LNCaP clone FGC (cell line): ENCODE measurements around the gene NRXN2.

Experiments used
- DNase-seq: peaks from one replicate; pipeline ENCODE4 v3.0.0-alpha.2; 2011; ENCODE audit warnings: low read depth
- H3K4me3 ChIP-seq: 2 replicates; pipeline ENCODE4 v1.5.1; 2011; ENCODE audit warnings: mild to moderate bottlenecking, low read depth, low read length, control low read depth
- CTCF ChIP-seq: IDR thresholded peaks from 2 replicates; pipeline ENCODE4 v1.5.1; 2012; ENCODE audit warnings: mild to moderate bottlenecking; ENCODE audit not compliant: control insufficient read depth, insufficient read depth; ENCODE audit errors: extremely low read depth

The NRXN2 gene

GRCh38 chr11:64649291-64649697 is 73.7 kb downstream of the NRXN2 start:
- H3K4me3 ChIP-seq: no peak overlapping the region
- peak; percentile 61 for TF ChIP-seq CTCF
- no peak for DNase-seq

- H3K4me3 ChIP-seq: no peak overlapping the region
- TF ChIP-seq CTCF: no peak
- no peak for DNase-seq
Observed at GRCh38 chr11:64648551-64648950, 74.4 kb downstream of the NRXN2 start.

DNA sequence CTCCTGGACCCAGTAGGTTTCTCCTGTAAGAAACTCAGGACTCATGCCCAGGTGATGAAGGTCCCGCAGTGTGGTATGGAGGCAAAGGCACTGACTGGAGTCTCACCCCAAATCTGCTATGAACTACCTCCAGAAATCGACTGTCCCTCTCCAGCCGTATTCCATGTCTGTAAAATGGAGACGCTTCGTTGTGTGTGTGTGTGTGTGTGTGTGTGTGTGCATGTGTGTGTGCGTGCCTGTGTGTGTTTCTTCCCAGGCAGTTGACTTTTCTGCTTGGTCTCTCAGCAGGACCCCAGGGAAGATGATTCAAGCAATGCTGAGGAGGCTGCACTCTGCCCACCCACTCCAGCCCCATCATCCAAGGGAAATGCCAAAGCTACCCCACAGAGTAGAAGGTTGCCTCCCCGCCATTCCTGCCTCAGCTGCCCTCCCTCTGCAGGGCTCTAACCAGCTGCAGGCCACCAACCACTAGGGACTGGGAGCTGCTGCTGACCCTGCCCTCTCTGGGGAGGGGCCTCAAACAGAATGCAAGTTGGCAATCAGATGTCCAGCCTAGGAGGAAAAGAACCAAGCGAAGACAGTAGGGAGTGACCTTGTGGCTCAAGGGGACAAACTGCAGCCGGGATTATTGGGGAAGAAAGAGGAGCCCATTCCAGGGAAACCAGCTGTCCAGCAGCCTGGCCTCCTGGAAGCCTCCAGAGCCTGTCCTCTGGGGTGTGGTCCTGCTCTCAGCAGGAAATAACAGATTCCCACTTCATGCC is 75.8 kb downstream of the NRXN2 start:
- no peak overlapping the region for H3K4me3 ChIP-seq
- no peak for TF ChIP-seq CTCF
- DNase-seq: no peak

DNA sequence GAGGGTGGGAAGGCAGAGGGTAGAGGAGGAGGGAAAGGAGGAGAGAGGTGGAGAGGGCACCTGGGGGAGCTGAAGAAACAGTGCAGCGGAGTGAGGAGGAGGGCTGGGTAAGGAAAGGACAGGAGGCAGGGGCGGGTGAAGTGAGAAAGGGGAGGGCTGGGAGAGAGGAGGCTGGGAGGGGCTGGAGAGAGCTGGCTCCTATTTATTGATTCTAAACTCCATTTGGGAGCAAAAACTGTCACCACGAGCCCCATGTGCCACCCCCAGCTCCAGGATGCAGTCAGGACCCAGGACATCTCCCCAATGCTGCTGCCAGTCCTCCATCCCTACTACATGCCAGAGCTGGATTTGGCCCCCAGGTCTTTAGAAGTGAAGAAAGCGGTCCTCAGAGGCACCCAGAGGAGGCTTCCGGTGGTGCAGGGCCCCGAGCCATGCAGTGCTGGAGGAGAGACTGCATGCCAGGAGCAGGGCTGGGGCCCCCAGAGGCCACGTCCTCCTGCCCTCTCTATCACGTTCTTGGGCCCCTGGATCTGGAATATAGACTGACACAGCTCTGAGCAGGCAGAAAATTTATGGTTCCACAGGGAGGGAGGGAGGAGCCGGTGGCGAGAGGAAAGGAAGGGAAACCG is 78.2 kb downstream of the NRXN2 start:
- no peak overlapping the region for H3K4me3 ChIP-seq
- no peak for DNase-seq
- no peak for TF ChIP-seq CTCF

DNA sequence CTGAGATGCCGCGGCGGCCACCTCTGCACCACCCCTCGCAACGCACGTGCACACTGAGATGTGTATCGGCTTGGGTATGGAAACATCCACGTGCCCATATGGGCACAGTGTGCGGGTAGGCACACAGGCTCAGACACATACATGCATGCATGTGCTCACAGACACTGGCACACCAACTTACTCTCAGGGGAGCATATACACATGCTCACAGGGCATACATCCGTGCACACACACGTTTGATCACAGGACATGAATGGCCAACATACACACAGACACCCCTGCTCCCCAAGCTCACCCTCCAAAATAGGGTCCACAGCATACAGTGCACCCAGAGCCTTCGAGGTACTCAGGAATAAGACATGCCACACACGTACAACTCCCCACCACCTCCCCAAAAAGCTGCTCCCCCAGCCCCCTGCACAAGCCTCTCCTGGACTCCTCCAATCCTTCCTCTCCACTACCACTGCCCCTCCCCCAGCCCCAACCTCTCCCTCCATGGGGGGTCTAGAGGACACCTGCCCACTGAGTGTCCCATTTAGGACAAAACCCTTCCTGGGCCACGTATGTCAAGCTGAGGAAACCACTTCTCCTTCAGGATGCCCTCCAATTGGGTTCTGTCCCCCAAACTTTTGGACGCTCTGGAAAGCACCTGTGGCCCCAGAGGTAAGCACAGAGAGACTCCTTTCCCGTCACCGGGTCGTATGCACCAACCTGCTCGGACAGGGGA is 78.9 kb downstream of the NRXN2 start:
- TF ChIP-seq CTCF: no peak
- no peak for DNase-seq
- no peak overlapping the region for H3K4me3 ChIP-seq

- no peak for DNase-seq
- H3K4me3 ChIP-seq: no peak overlapping the region
- peak; percentile 20; the same call in 1 of the 2 replicates for TF ChIP-seq CTCF
Observed at GRCh38 chr11:64643256-64643881, 79.6 kb downstream of the NRXN2 start.
